Common myeloid progenitor, CD34-positive (primary cell): ENCODE measurements around the gene POLR2J2.
"Not testable (repeated sequence)": the region's sequence is repeated elsewhere in the genome, so short reads cannot be mapped to it uniquely, and the experiment has no call there.

Source experiments
- CTCF ChIA-PET: fragments of 350-600 bp; sonication (Branson Sonifier 250); formaldehyde crosslinking; loops from one replicate; lab custom pipeline; 2021; ENCODE audit warnings: antibody characterized with exemption; lab: Charles Lee
- POLR2A ChIA-PET: fragments of 350-600 bp; sonication (Branson Sonifier 250); formaldehyde crosslinking; loops from one replicate; lab custom pipeline; 2021; ENCODE audit warnings: antibody characterized with exemption; lab: Charles Lee
- DNase-seq, 3 donors: peaks; one replicate each; pipeline versions ENCODE4 v3.0.0 to v3.0.0-alpha.2; 2013
- H3K27ac ChIP-seq, 2 experiments: 1 replicate in 1 of 2; 2 replicates in 1 of 2; pipeline ENCODE4 v1.7.0; 2013; ENCODE audit warnings: inconsistent platforms in 2 of 2, low read length in 2 of 2, mild to moderate bottlenecking in 2 of 2, low read depth in 1 of 2, moderate library complexity in 1 of 2; ENCODE audit not compliant: severe bottlenecking in 2 of 2, insufficient read depth in 1 of 2, poor library complexity in 1 of 2
- H3K27me3 ChIP-seq, 5 experiments: replicated peaks in 2 of 5; 1 replicate in 3 of 5; 2 replicates in 2 of 5; pipeline versions ENCODE4 v1.6.1 to v1.7.0; 2013; ENCODE audit warnings: low read length in 4 of 5, mild to moderate bottlenecking in 2 of 5, moderate library complexity in 2 of 5, inconsistent platforms in 1 of 5; ENCODE audit not compliant: insufficient read depth in 5 of 5, control insufficient read depth in 4 of 5
- H3K36me3 ChIP-seq, 4 experiments: 1 replicate in 2 of 4; 2 replicates in 2 of 4; pipeline versions ENCODE4 v1.6.1 to v1.7.0; 2013; ENCODE audit warnings: low read length in 3 of 4, control low read depth in 1 of 4, mild to moderate bottlenecking in 1 of 4; ENCODE audit not compliant: control insufficient read depth in 4 of 4, insufficient read depth in 4 of 4
- H3K4me1 ChIP-seq, 4 experiments: 1 replicate in 3 of 4; 2 replicates in 1 of 4; pipeline versions ENCODE4 v1.6.1 to v1.7.1; 2013; ENCODE audit warnings: low read length in 3 of 4, mild to moderate bottlenecking in 3 of 4, control low read depth in 1 of 4, inconsistent platforms in 1 of 4, moderate library complexity in 1 of 4; ENCODE audit not compliant: control insufficient read depth in 4 of 4, insufficient read depth in 4 of 4; ENCODE audit errors: control extremely low read depth in 1 of 4
- H3K4me3 ChIP-seq, 7 experiments: 1 replicate in 4 of 7; 2 replicates in 3 of 7; pipeline versions ENCODE4 v1.5.1 to v1.7.0; 2013; ENCODE audit warnings: mild to moderate bottlenecking in 7 of 7, low read length in 6 of 7, moderate library complexity in 6 of 7, inconsistent platforms in 2 of 7, low read depth in 2 of 7, control low read depth in 1 of 7; ENCODE audit not compliant: insufficient read depth in 4 of 7, control insufficient read depth in 1 of 7; ENCODE audit errors: extremely low read depth in 1 of 7
- H3K9me3 ChIP-seq, 5 experiments: 1 replicate in 4 of 5; 2 replicates in 1 of 5; pipeline versions ENCODE4 v1.6.1 to v1.7.1; 2013; ENCODE audit warnings: low read length in 4 of 5, mild to moderate bottlenecking in 2 of 5, inconsistent platforms in 1 of 5, low read depth in 1 of 5, moderate library complexity in 1 of 5; ENCODE audit not compliant: control insufficient read depth in 4 of 5, insufficient read depth in 2 of 5; ENCODE audit errors: control extremely low read depth in 1 of 5
- WGBS: methylation state at CpG from one replicate; pipeline ENCODE4 v1.1.5; 2013; ENCODE audit not compliant: insufficient coverage; 5-methylcytosine and 5-hydroxymethylcytosine counted together

POLR2J2 gene

GRCh38 chr7:102638848-102639247 lies 32.6 kb downstream of the POLR2J2 start:
- H3K36me3 ChIP-seq, CTCF ChIA-PET, H3K27ac ChIP-seq, POLR2A ChIA-PET, H3K4me3 ChIP-seq, H3K4me1 ChIP-seq, H3K9me3 ChIP-seq, H3K27me3 ChIP-seq, DNase-seq: not testable (repeated sequence)
- WGBS, result 93% methylated on average over 4 of the region's 11 CpGs

- H3K27ac ChIP-seq, DNase-seq, H3K27me3 ChIP-seq, H3K4me1 ChIP-seq, CTCF ChIA-PET, H3K4me3 ChIP-seq, H3K36me3 ChIP-seq, POLR2A ChIA-PET, H3K9me3 ChIP-seq: not testable (repeated sequence)
- no CpG with 5 or more reads among the region's 13 CpGs for WGBS
Observed at GRCh38 chr7:102636956-102637355, 34.5 kb downstream of the POLR2J2 start.

GRCh38 chr7:102635354-102635753 lies 36.1 kb downstream of the POLR2J2 start:
- CTCF ChIA-PET, POLR2A ChIA-PET, H3K9me3 ChIP-seq, H3K4me1 ChIP-seq, DNase-seq, H3K4me3 ChIP-seq, H3K27ac ChIP-seq, H3K36me3 ChIP-seq, H3K27me3 ChIP-seq: not testable (repeated sequence)
- WGBS, result no CpG with 5 or more reads among the region's 5 CpGs

- H3K27ac ChIP-seq, POLR2A ChIA-PET, H3K9me3 ChIP-seq, H3K36me3 ChIP-seq, H3K27me3 ChIP-seq, CTCF ChIA-PET, DNase-seq, H3K4me3 ChIP-seq, H3K4me1 ChIP-seq: not testable (repeated sequence)
- no CpG with 5 or more reads among the region's 6 CpGs for WGBS
Observed at GRCh38 chr7:102634299-102634698, 37.2 kb downstream of the POLR2J2 start.

GRCh38 chr7:102630622-102631021 lies 40.8 kb downstream of the POLR2J2 start:
- H3K27ac ChIP-seq, H3K4me1 ChIP-seq, DNase-seq, CTCF ChIA-PET, H3K4me3 ChIP-seq, H3K36me3 ChIP-seq, H3K27me3 ChIP-seq, POLR2A ChIA-PET, H3K9me3 ChIP-seq: not testable (repeated sequence)
- WGBS, result no CpG with 5 or more reads among the region's 9 CpGs

GRCh38 chr7:102627271-102627904 lies 44.1 kb downstream of the POLR2J2 start:
- POLR2A ChIA-PET, CTCF ChIA-PET, H3K36me3 ChIP-seq, DNase-seq, H3K4me3 ChIP-seq, H3K9me3 ChIP-seq, H3K27ac ChIP-seq, H3K27me3 ChIP-seq, H3K4me1 ChIP-seq: not testable (repeated sequence)
- no CpG with 5 or more reads among the region's 8 CpGs for WGBS

- H3K27ac ChIP-seq, POLR2A ChIA-PET, DNase-seq, H3K36me3 ChIP-seq, H3K9me3 ChIP-seq, H3K4me1 ChIP-seq, H3K4me3 ChIP-seq, CTCF ChIA-PET, H3K27me3 ChIP-seq: not testable (repeated sequence)
- no CpG with 5 or more reads among the region's 8 CpGs for WGBS
Observed at GRCh38 chr7:102618122-102618521, 53.3 kb downstream of the POLR2J2 start.
